PFSK-1 (cell line): ENCODE measurements around the gene FAM24A.

ENCODE experiments used
- FOXP2 ChIP-seq: optimal IDR thresholded peaks from 2 replicates; pipeline ENCODE3; 2011; ENCODE audit warnings: borderline replicate concordance, control low read depth, inconsistent platforms; ENCODE audit not compliant: insufficient read depth; ENCODE audit errors: extremely low read length, extremely low read depth
- POLR2AphosphoS5 ChIP-seq: IDR thresholded peaks from 2 replicates; pipeline ENCODE4 v1.6.1; 2012; ENCODE audit warnings: low read depth, mild to moderate bottlenecking, control low read depth, low read length, moderate library complexity
- SIN3A ChIP-seq: IDR thresholded peaks from 2 replicates; pipeline ENCODE4 v1.6.1; 2012; ENCODE audit warnings: mild to moderate bottlenecking, low read length, moderate library complexity, borderline replicate concordance; ENCODE audit not compliant: insufficient read depth
- TAF1 ChIP-seq: IDR thresholded peaks from 2 replicates; pipeline ENCODE4 v1.6.1; 2012; ENCODE audit warnings: low read length, control low read depth, borderline replicate concordance; ENCODE audit not compliant: insufficient read depth
- TF ChIP-seq, protein P1 (sequence below), 2 experiments: IDR thresholded peaks; 2 replicates each; pipeline versions ENCODE4 v1.6.1 to v1.8.0; 2011 to 2012; ENCODE audit warnings: low read depth in 2 of 2, low read length in 2 of 2, control low read depth in 1 of 2, inconsistent platforms in 1 of 2, mild to moderate bottlenecking in 1 of 2, moderate library complexity in 1 of 2; ENCODE audit not compliant: insufficient read depth in 1 of 2

FAM24A gene

DNA sequence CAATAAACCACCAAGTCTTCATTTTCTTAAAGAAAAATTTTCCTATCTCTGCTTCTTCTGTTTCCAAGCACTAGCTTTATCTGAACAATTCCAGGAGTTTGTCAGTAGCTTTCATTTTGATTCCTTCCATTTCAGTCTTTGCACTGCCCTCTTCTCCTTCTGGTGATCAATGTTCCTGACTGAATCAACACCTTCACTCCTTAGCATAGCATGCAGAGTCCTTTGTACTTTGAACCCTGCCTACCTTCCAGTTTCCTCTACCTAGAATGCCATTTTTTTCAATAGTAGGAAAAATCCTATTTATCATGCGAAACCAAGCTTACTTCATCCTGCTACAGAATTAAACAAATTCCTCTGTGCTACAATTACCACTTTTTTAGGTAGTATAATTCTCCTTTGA, 45.5 kb downstream of the FAM24A start:
- TF ChIP-seq, protein P1, sequence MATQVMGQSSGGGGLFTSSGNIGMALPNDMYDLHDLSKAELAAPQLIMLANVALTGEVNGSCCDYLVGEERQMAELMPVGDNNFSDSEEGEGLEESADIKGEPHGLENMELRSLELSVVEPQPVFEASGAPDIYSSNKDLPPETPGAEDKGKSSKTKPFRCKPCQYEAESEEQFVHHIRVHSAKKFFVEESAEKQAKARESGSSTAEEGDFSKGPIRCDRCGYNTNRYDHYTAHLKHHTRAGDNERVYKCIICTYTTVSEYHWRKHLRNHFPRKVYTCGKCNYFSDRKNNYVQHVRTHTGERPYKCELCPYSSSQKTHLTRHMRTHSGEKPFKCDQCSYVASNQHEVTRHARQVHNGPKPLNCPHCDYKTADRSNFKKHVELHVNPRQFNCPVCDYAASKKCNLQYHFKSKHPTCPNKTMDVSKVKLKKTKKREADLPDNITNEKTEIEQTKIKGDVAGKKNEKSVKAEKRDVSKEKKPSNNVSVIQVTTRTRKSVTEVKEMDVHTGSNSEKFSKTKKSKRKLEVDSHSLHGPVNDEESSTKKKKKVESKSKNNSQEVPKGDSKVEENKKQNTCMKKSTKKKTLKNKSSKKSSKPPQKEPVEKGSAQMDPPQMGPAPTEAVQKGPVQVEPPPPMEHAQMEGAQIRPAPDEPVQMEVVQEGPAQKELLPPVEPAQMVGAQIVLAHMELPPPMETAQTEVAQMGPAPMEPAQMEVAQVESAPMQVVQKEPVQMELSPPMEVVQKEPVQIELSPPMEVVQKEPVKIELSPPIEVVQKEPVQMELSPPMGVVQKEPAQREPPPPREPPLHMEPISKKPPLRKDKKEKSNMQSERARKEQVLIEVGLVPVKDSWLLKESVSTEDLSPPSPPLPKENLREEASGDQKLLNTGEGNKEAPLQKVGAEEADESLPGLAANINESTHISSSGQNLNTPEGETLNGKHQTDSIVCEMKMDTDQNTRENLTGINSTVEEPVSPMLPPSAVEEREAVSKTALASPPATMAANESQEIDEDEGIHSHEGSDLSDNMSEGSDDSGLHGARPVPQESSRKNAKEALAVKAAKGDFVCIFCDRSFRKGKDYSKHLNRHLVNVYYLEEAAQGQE (IDR thresholded peaks at IDR 0.05; ENCODE audit: insufficient read depth in 1 of 2, low read depth in 2 of 2, low read length in 2 of 2), result no peak
- no peak for TF ChIP-seq POLR2AphosphoS5
- no peak for TF ChIP-seq TAF1
- TF ChIP-seq SIN3A, result no peak
- TF ChIP-seq FOXP2, result no peak

DNA sequence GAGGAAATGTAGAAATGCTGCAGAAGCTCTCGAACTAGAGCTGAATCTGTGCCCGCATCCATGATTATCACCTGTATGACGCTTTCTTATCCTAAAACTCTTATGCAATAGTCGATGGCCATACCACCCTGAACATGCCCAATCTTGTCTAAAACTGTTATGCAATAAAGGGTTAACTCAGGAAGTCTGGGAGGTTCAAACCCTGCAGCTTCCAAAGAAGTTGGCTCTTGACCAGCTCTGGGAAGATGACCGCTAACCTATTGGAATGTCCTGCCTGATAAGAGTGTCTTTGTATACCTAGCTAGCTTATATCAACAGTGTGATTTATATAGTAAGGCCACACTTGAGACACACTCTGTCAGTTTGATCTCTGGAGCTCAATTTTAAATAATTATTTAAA, 47.1 kb downstream of the FAM24A start:
- TF ChIP-seq POLR2AphosphoS5 (no peak), SIN3A (no peak), FOXP2 (no peak), TAF1 (no peak)
- TF ChIP-seq, protein P1 (IDR thresholded peaks at IDR 0.05; ENCODE audit: insufficient read depth in 1 of 2, low read depth in 2 of 2, low read length in 2 of 2), result no peak

DNA sequence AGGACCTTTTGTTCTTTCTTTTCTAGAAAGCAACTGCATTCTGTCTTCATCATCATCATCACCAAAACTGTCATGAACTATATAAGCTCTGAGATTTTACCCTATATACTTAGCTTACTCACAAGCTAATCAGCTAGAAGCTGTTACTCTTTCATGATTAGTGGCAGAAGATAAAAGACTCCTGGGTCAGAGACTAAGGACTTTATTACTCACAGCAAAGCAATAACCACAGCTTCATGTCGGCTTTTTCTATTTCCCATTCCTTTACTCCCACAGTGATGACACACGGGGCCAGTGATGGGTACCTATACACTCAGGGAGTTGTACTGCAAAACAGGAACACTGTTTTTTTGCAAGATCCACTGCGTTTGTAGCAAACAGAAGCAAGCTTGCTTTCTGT, 52.0 kb downstream of the FAM24A start:
- no peak for TF ChIP-seq POLR2AphosphoS5
- no peak for TF ChIP-seq FOXP2
- TF ChIP-seq, protein P1 (IDR thresholded peaks at IDR 0.05; ENCODE audit: insufficient read depth in 1 of 2, low read depth in 2 of 2, low read length in 2 of 2), result no peak
